DND-41 (cell line): ENCODE results near the gene NT5DC3.

Experiments
- ATAC-seq: fragments of 200-7000 bp; cut with Tn5 transposase; 3 replicates; pipeline ENCODE4 v1.9.1; 2021; ENCODE audit warnings: low read depth; ENCODE audit not compliant: insufficient read depth
- DNase-seq: peaks from one replicate; pipeline ENCODE4 v3.0.0-alpha.2; 2020
- H2AFZ ChIP-seq: 2 replicates; pipeline ENCODE4 v1.6.0; 2012; ENCODE audit warnings: low read depth, low read length
- H3K27ac ChIP-seq: 2 replicates; pipeline ENCODE4 v1.5.1; 2012; ENCODE audit warnings: low read length, inconsistent platforms
- H3K27me3 ChIP-seq: fragments of 200-600 bp; sonication (generic); 2 replicates; pipeline ENCODE4 v1.6.0; 2012; ENCODE audit warnings: low read length, mild to moderate bottlenecking, inconsistent platforms; ENCODE audit not compliant: insufficient read depth, poor library complexity
- H3K36me3 ChIP-seq: 2 replicates; pipeline ENCODE4 v1.5.1; 2012; ENCODE audit warnings: low read length, inconsistent platforms; ENCODE audit not compliant: insufficient read depth
- H3K4me1 ChIP-seq: 2 replicates; pipeline ENCODE4 v1.5.1; 2012; ENCODE audit warnings: mild to moderate bottlenecking, low read length; ENCODE audit not compliant: insufficient read depth
- H3K4me2 ChIP-seq: 2 replicates; pipeline ENCODE4 v1.6.0; 2012; ENCODE audit warnings: mild to moderate bottlenecking, moderate library complexity, low read length, inconsistent platforms; ENCODE audit not compliant: insufficient read depth
- H3K4me3 ChIP-seq, 2 experiments: fragments of 200-600 bp in 1 of 2; shearing (Covaris generic) in 1 of 2; 2 replicates each; pipeline ENCODE4 v1.5.1; 2012 to 2016; ENCODE audit warnings: inconsistent platforms in 2 of 2, low read length in 2 of 2, mild to moderate bottlenecking in 2 of 2, low read depth in 1 of 2, moderate library complexity in 1 of 2
- H3K79me2 ChIP-seq: 2 replicates; pipeline ENCODE4 v1.6.0; 2012; ENCODE audit warnings: low read length, inconsistent platforms; ENCODE audit not compliant: insufficient read depth
- H3K9ac ChIP-seq: 2 replicates; pipeline ENCODE4 v1.6.0; 2012; ENCODE audit warnings: low read depth, mild to moderate bottlenecking, inconsistent platforms, low read length, moderate library complexity
- H3K9me3 ChIP-seq: 2 replicates; pipeline ENCODE4 v1.5.1; 2012; ENCODE audit warnings: low read length, moderate library complexity, mild to moderate bottlenecking, inconsistent platforms; ENCODE audit not compliant: insufficient read depth, severe bottlenecking
- H4K20me1 ChIP-seq: 2 replicates; pipeline ENCODE4 v1.6.0; 2012; ENCODE audit warnings: low read length; ENCODE audit not compliant: insufficient read depth
- CTCF ChIP-seq: IDR thresholded peaks from 2 replicates; pipeline ENCODE4 v1.5.1; 2012; ENCODE audit warnings: borderline replicate concordance, low read length, moderate library complexity, mild to moderate bottlenecking; ENCODE audit not compliant: poor library complexity, severe bottlenecking; ENCODE audit errors: extremely low read depth
- EZH2 ChIP-seq: IDR thresholded peaks from 3 replicates; pipeline ENCODE4 v1.6.1; 2012; ENCODE audit warnings: borderline replicate concordance, low read depth, mild to moderate bottlenecking, moderate library complexity, low read length, inconsistent platforms; ENCODE audit not compliant: severe bottlenecking

Gene NT5DC3

GRCh38 chr12:103829092-103829491 lies 11.9 kb downstream of the NT5DC3 start:
- Histone ChIP-seq H2AFZ (no peak overlapping the region), H3K27ac (no peak overlapping the region), H3K4me1 (no peaks in the 10 kb centered on the region), H3K27me3 (peaks cover 18% of the 10 kb centered on the region), H3K9me3 (no peaks in the 10 kb centered on the region), H3K36me3 (no peaks in the 10 kb centered on the region), H3K4me2 (no peak overlapping the region), H4K20me1 (no peaks in the 10 kb centered on the region), H3K79me2 (no peaks in the 10 kb centered on the region), H3K4me3 (no peak overlapping the region), H3K9ac (no peak overlapping the region)
- no peak for TF ChIP-seq EZH2
- TF ChIP-seq CTCF, result no peak
- DNase-seq (no peak), ATAC-seq (no peak)

- Histone ChIP-seq H3K9me3 (no peaks in the 10 kb centered on the region), H2AFZ (no peak overlapping the region), H3K9ac (no peak overlapping the region), H3K27ac (no peak overlapping the region), H3K36me3 (no peaks in the 10 kb centered on the region), H3K79me2 (no peaks in the 10 kb centered on the region), H4K20me1 (no peaks in the 10 kb centered on the region), H3K4me2 (no peak overlapping the region), H3K4me3 (no peak overlapping the region), H3K27me3 (peaks cover 18% of the 10 kb centered on the region), H3K4me1 (no peaks in the 10 kb centered on the region)
- no peak for ATAC-seq
- DNase-seq, result no peak
- TF ChIP-seq EZH2, result no peak
- no peak for TF ChIP-seq CTCF
Observed at GRCh38 chr12:103827911-103828391, 13.1 kb downstream of the NT5DC3 start.

- no peak for DNase-seq
- Histone ChIP-seq H3K9me3 (no peaks in the 10 kb centered on the region), H3K4me1 (no peaks in the 10 kb centered on the region), H3K79me2 (no peaks in the 10 kb centered on the region), H3K36me3 (no peaks in the 10 kb centered on the region), H3K4me2 (no peak overlapping the region), H3K27me3 (peaks cover 20% of the 10 kb centered on the region), H3K4me3 (no peak overlapping the region), H3K9ac (no peak overlapping the region), H2AFZ (no peak overlapping the region), H4K20me1 (no peaks in the 10 kb centered on the region), H3K27ac (no peak overlapping the region)
- no peak for TF ChIP-seq CTCF
- TF ChIP-seq EZH2, result no peak
- ATAC-seq, result no peak
Observed at GRCh38 chr12:103824845-103825244, 16.2 kb downstream of the NT5DC3 start.

DNA sequence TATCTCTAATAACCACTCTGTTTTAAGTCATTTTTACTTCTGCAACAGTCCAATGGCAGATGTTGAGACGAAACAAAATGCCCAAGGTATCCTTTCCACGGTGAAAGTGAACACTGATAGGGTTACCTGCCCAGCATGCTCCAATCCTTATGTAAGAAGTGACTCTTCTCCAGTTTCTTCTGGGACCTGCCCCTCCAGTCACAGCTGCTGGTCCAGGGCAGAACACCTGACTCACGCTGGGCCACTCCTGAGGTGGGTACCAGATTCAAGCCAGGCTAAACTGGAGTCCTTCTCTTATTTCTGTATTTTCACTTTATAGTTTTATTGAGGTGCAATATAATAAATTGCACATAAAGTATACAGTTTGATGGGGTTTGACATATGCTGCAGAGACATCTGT lies 16.7 kb downstream of the NT5DC3 start:
- peaks cover 16% of the 10 kb centered on the region for H3K27me3 ChIP-seq
- H3K79me2 ChIP-seq, result no peaks in the 10 kb centered on the region
- no peaks in the 10 kb centered on the region for H3K36me3 ChIP-seq
- DNase-seq, result no peak
- H3K4me2 ChIP-seq, result no peak overlapping the region
- no peak for ATAC-seq
- H2AFZ ChIP-seq, result no peak overlapping the region
- no peaks in the 10 kb centered on the region for H4K20me1 ChIP-seq
- no peak overlapping the region for H3K9ac ChIP-seq
- TF ChIP-seq EZH2 (no peak), CTCF (no peak)
- H3K4me3 ChIP-seq, result no peak overlapping the region
- no peak overlapping the region for H3K27ac ChIP-seq
- no peaks in the 10 kb centered on the region for H3K4me1 ChIP-seq
- no peaks in the 10 kb centered on the region for H3K9me3 ChIP-seq
